Activated CD4-positive, alpha-beta T cell treated with anti-CD3 and anti-CD28 coated beads for 24 hours (primary cell): Measurements from ENCODE around the gene CCDC116.

Source experiments
- DNase-seq, 2 donors: peaks; one replicate each; pipeline ENCODE4 v3.0.0-alpha.2; 2020; ENCODE audit warnings: low read depth in 2 of 2

The CCDC116 gene

DNA sequence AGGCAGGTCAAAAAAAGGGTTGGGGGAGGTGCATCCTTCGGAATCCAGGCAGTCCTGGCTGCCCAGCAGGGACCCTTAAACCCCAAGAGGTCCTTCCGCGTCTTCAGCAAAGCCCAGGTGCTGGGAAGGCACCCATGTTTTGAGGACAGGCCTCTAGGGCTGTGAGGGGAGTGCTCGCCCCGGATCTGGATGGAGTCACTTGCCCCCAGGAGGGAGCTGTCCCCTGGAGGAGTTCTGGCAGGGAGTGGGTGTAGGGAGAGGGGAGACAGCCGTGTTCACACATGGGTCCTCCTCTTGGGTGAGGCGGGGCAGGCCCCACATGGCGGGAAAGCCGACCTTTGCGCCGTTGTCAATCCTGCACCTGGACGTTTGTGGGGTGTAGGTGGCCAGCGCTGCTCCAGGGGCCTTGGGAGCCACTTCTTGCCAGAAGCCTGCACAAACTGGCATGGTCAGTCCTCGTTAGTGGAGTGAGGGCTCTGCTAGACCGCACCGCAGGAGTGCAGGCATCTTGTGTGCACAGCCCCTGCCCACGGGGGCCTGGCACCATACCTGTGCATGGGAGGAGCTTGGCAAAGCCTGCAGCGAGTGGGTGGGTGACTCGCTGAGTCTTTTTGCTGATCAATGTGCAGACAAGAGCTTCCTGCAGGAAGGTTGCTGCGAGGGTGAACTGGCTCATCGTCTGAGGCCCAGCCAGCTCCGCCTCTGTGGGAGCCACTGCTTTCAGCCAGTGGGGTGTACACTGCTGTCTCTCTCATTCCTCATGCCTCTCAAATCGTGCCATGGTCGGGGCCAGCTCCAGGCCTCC lies 49.2 kb downstream of the CCDC116 start:
- DNase-seq, result no peak

DNA sequence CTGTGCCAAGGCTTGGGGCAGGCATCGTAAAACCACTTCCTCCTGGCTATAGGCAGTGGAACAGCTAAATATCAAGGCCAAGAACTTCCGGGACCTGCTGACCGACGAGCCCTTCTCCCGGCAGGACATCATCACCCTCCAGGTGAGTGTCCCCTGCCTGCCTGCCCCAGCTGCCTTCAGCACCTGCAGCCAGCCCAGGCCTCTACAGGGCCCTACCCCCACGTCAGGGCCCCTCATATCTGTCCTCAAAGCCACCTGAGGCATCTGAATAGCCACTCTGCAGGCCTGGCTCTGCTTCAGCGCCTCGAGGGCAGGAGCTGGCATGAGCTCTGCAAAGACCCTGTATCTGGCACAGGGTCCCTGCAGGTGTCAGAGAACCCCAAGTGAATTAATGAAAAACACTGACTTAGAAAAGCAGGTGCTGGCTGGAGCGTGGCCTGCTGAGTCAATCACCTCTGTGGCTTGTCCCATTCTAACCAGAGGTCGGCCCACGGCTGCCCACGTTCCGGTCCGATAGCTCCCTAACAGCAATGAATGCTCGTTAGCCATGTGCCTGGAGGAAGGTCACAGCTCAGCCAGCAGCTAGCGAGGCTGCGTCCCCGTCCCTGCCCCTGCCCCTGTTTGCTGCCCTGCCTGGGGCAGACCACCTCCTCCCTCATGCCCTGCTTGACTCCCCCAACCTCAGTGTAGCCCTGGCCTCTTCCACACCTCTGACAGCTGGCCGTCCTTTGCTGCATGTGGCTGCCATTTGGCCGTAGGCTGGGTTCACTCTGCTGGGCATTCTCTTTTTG lies 50.0 kb downstream of the CCDC116 start:
- no peak for DNase-seq

DNA sequence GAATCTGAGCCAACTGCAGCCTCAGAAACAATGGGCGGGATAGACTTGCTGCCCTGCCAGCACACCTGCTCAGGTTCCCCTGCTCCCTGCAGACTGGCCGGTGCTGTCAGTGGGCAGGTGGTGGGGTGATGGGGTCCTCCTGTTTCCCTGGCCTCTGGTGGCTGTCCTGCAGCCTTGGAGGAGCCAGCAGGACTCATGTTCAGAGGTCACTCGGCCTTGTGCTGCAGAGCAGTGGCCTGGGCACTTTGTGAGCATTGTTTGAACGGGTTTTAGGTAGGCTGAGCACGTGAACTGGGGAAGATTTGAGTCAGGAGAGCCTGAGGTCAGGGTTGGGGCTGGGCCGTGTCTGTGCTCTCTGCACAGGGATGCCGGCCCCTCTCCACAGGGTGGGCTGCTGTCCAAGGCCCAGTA lies 50.8 kb downstream of the CCDC116 start:
- no peak for DNase-seq

DNA sequence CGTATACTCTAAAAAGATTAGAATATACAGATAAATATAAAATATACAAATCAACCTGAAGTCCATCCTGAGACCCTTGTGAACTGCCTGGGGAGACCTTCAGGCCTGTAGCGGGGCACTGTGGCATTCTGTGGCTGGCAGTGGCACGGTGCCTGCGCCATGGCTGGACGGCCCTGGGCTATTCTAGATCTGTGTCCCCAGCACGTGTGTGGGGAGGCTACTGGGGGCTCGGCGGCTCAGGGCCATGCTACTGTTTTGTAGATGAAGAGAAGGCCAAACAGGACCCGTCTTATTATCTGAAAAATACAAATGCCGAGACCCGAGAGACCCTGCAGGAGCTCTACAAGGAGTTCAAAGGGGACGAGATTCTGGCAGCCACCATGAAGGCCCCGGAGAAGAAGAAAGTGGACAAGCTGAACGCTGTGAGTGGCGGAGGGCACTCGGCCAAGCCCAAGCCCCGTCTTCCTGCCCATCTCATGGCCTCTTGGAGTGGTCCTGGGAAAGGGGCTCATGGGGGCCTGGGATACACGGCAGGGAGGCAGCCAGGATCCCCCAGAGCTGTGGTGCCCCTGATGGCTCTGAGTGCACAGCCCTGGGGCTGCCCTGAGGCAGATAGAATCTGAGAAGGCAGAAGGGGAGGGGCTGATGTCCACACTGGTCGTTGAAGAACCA lies 52.1 kb downstream of the CCDC116 start:
- DNase-seq, result no peak

DNA sequence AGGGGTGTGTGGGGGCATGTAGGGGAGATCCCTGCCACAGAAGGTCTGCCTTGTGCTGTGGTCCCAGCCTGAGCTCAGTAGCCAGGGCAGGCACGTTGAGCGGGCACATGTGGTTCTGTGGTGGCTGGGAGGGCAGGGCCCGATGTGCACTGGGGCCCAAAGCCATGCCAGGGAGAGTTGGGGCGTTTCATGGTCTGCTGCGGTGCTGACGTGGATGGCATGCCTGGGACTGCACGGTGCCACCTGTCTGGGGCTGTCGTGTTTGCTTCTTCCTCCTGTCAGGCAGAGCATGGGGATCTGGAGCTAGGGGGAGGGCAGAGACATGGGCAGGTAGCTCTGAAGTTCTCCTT lies 52.6 kb downstream of the CCDC116 start:
- no peak for DNase-seq

DNA sequence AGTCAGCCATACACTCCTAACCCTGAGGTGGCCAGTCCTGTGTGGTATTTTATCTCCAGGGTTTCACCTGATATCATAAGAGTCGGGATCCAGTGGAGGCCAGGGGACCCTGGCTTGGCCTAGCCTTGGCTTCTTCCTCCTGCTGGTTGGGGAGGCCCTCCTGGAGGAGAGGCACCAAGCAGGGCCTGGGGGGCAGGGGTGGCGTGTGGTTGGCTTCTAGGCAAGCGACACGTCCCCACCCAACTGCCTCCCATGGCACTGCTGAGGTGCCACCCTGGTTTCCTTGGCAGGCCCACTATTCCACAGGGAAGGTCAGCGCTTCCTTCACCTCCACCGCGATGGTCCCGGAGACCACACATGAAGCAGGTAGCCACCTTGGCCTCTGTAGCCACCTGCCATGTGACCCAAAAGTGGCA lies 53.6 kb downstream of the CCDC116 start:
- no peak for DNase-seq
